Retinal pigment epithelial cell (primary cell): ENCODE data around the gene TPR.

Experiments
- DNase-seq: peaks from one replicate; pipeline ENCODE4 v3.0.0-alpha.2; 2010; ENCODE audit warnings: low read depth
- H3K4me3 ChIP-seq: 2 replicates; pipeline ENCODE4 v1.5.1; 2011; ENCODE audit warnings: mild to moderate bottlenecking, low read length, control low read depth, moderate library complexity
- CTCF ChIP-seq: conservative IDR thresholded peaks from 2 replicates; pipeline ENCODE4 v1.5.1; 2011; ENCODE audit warnings: low read depth, low read length, control low read depth, inconsistent platforms

The TPR gene

GRCh38 chr1:186299570-186299969, 75.5 kb downstream of the TPR start:
- H3K4me3 ChIP-seq, result no peak overlapping the region
- no peak for TF ChIP-seq CTCF
- DNase-seq, result no peak

GRCh38 chr1:186298851-186299250, 76.2 kb downstream of the TPR start:
- no peak overlapping the region for H3K4me3 ChIP-seq
- TF ChIP-seq CTCF, result no peak
- DNase-seq, result no peak

GRCh38 chr1:186297439-186298045, 77.5 kb downstream of the TPR start:
- no peak for TF ChIP-seq CTCF
- DNase-seq, result no peak
- H3K4me3 ChIP-seq, result no peak overlapping the region

GRCh38 chr1:186295980-186296379, 79.1 kb downstream of the TPR start, which contains the start of gene PRG4:
Gene PRG4, plus strand, starts transcription at chr1:186296279.
- TF ChIP-seq CTCF, result no peak
- no peak within 1 kb of the TSS for H3K4me3 ChIP-seq
- DNase-seq, result no peak

- no peak overlapping the region for H3K4me3 ChIP-seq
- no peak for TF ChIP-seq CTCF
- no peak for DNase-seq
These were observed 82.2 kb downstream of the TPR start for GRCh38 chr1:186292875-186293274.

GRCh38 chr1:186291271-186291670, 83.8 kb downstream of the TPR start:
- TF ChIP-seq CTCF, result no peak
- DNase-seq, result no peak

GRCh38 chr1:186289943-186290545, 85.0 kb downstream of the TPR start:
- H3K4me3 ChIP-seq, result no peak overlapping the region
- no peak for TF ChIP-seq CTCF
- no peak for DNase-seq

More at GRCh38 chr1:186291271-186291670, 83.8 kb downstream of the TPR start:
- H3K4me3 ChIP-seq, result no peak overlapping the region
